HG03565 (cell line): ENCODE results near the gene PLXDC1.
A peak's percentile ranks its signal among the peaks of the same experiment; 100 is the strongest.
"Not testable (repeated sequence)": the region's sequence is repeated elsewhere in the genome, so short reads cannot be mapped to it uniquely, and the experiment has no call there.

Source experiments
- ATAC-seq: cut with Tn5 transposase; IDR thresholded peaks from one replicate; pipeline ENCODE4 v1.9.1; 2021; ENCODE audit warnings: mild to moderate bottlenecking, moderate library complexity; ENCODE audit not compliant: unreplicated experiment

PLXDC1 gene

GRCh38 chr17:39130205-39130604 is 21.2 kb downstream of the PLXDC1 start:
- no peak for ATAC-seq

GRCh38 chr17:39129544-39129943 is 21.9 kb downstream of the PLXDC1 start:
- ATAC-seq: not testable (repeated sequence)

GRCh38 chr17:39126436-39126835 is 25.0 kb downstream of the PLXDC1 start:
- ATAC-seq: no peak

GRCh38 chr17:39125143-39125875 is 26.1 kb downstream of the PLXDC1 start:
- no peak for ATAC-seq

- no peak for ATAC-seq
Observed at GRCh38 chr17:39123627-39124026, 27.8 kb downstream of the PLXDC1 start.

GRCh38 chr17:39122991-39123390 is 28.4 kb downstream of the PLXDC1 start:
- ATAC-seq: no peak

- ATAC-seq: not testable (repeated sequence)
Observed at GRCh38 chr17:39121919-39122318, 29.5 kb downstream of the PLXDC1 start.

GRCh38 chr17:39118674-39119419 is 32.6 kb downstream of the PLXDC1 start:
- ATAC-seq: peak; percentile 77

GRCh38 chr17:39116224-39116623 is 35.2 kb downstream of the PLXDC1 start:
- no peak for ATAC-seq

GRCh38 chr17:39115135-39115534 is 36.3 kb downstream of the PLXDC1 start:
- no peak for ATAC-seq

- ATAC-seq: no peak
Observed at GRCh38 chr17:39114723-39115122, 36.7 kb downstream of the PLXDC1 start.

GRCh38 chr17:39113871-39114270 is 37.6 kb downstream of the PLXDC1 start:
- no peak for ATAC-seq

GRCh38 chr17:39110435-39111136 is 40.9 kb downstream of the PLXDC1 start:
- no peak for ATAC-seq

- ATAC-seq: no peak
Observed at GRCh38 chr17:39108461-39109375, 42.7 kb downstream of the PLXDC1 start.

- ATAC-seq: no peak
Observed at GRCh38 chr17:39107973-39108372, 43.5 kb downstream of the PLXDC1 start.

- no peak for ATAC-seq
Observed at GRCh38 chr17:39107155-39107554, 44.3 kb downstream of the PLXDC1 start.

- no peak for ATAC-seq
Observed at GRCh38 chr17:39105705-39106104, 45.7 kb downstream of the PLXDC1 start.

- ATAC-seq: no peak
Observed at GRCh38 chr17:39104657-39105056, 46.8 kb downstream of the PLXDC1 start.

- ATAC-seq: no peak
Observed at GRCh38 chr17:39104046-39104445, 47.4 kb downstream of the PLXDC1 start.

- no peak for ATAC-seq
Observed at GRCh38 chr17:39101091-39101490, 50.3 kb downstream of the PLXDC1 start.

GRCh38 chr17:39100530-39100929 is 50.9 kb downstream of the PLXDC1 start:
- ATAC-seq: no peak
